ENCODE data around the gene XPNPEP2. TPM values are rescaled to one million over a fixed set of nuclear protein-coding genes. Genes with fewer than 3 reads are reported as not detected.

XPNPEP2 gene
- total and polyA plus RNA-seq, 8 donors, result 0.07 to 1.0 (median 0.20) TPM

DNA sequence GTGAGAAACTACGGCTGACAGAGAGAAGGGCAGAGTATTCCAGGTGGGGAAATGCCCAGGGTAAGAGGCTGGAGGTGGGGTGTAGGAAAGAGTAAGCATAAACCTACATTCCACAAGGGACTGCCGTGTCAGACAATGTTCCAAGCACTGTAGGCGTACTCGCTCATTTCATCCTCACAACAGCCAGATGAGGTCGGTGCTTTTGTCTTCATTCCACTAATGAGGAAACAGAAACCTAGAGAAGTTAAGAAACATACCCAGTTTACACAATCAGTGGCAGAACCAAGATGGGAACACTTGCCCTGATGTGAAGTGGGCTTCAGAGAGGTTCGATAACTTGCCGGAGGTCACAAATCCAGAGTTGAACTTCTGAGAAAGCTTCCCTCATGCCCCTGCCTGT lies 45.6 kb downstream of the XPNPEP2 start:
- intact Hi-C loops (cut with DNase I), result no loop called here

DNA sequence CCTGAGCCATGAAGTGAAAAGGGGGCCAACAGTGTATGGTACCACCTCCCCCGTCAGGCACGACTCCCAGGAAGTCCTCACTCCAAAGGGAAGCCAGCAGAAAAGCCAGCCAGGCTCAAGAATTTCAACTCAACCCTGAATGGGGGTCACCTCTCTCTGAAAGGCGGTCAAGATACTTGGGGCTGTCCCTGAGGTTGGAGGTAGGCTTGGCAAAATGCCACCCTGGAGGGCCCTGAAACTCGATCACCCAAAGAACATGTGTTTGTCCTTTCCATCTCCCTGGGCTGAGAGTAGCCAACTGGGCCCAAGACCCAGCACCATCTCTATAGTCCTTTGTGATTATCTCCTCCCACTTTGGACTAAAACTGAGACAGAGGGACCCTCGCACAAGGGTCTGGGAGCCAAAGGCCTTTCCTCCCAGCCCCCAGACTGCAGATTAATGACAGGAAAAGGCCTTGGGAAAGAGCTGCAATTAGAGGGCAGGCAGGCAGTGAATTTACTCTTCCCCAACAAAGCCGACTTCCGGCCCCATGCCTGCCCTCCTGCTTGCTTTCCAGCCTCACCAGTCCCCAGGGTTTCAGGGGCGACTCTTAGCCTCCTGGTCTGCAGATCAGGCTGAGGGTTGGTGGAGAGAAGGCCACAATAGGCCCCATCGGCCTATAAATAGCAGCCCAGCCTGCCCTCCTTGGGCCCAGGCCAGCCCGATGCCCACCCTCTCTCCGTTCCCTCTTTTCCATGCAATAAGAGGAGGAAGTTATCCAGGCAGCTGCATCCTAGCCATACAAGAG lies 46.6 kb downstream of the XPNPEP2 start:
- 65 to 67% methylated on average over 11 of the region's 11 CpGs for WGBS, 2 donors
- DNase-seq (no peak), FAIRE-seq (no peak), ATAC-seq (no peak)
- Histone ChIP-seq H3K9me3 (no peaks in the 10 kb centered on the region), H3K27me3 (no peaks in the 10 kb centered on the region), H3K4me1 (no peaks in the 10 kb centered on the region), H3K36me3 (no peaks in the 10 kb centered on the region), H3K27ac (no peak overlapping the region), H3K4me3 (no peak overlapping the region)
- intact Hi-C loops (cut with DNase I), result no loop called here
- TF ChIP-seq, protein P1, sequence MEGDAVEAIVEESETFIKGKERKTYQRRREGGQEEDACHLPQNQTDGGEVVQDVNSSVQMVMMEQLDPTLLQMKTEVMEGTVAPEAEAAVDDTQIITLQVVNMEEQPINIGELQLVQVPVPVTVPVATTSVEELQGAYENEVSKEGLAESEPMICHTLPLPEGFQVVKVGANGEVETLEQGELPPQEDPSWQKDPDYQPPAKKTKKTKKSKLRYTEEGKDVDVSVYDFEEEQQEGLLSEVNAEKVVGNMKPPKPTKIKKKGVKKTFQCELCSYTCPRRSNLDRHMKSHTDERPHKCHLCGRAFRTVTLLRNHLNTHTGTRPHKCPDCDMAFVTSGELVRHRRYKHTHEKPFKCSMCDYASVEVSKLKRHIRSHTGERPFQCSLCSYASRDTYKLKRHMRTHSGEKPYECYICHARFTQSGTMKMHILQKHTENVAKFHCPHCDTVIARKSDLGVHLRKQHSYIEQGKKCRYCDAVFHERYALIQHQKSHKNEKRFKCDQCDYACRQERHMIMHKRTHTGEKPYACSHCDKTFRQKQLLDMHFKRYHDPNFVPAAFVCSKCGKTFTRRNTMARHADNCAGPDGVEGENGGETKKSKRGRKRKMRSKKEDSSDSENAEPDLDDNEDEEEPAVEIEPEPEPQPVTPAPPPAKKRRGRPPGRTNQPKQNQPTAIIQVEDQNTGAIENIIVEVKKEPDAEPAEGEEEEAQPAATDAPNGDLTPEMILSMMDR (IDR thresholded peaks at IDR 0.05), result no peak

More for the DNA sequence above, 45.6 kb downstream of the XPNPEP2 start:
- DNase-seq (no peak), ATAC-seq (no peak), FAIRE-seq (no peak)
- H3K36me3 ChIP-seq, result no peaks in the 10 kb centered on the region
- 75 to 79% methylated on average over 7 of the region's 7 CpGs for WGBS, 2 donors
- TF ChIP-seq, protein P1 (IDR thresholded peaks at IDR 0.05), result no peak
- H3K4me3 ChIP-seq, result no peak overlapping the region
- H3K4me1 ChIP-seq, result no peaks in the 10 kb centered on the region
- no peaks in the 10 kb centered on the region for H3K9me3 ChIP-seq
- H3K27ac ChIP-seq, result no peak overlapping the region
- no peaks in the 10 kb centered on the region for H3K27me3 ChIP-seq

DNA sequence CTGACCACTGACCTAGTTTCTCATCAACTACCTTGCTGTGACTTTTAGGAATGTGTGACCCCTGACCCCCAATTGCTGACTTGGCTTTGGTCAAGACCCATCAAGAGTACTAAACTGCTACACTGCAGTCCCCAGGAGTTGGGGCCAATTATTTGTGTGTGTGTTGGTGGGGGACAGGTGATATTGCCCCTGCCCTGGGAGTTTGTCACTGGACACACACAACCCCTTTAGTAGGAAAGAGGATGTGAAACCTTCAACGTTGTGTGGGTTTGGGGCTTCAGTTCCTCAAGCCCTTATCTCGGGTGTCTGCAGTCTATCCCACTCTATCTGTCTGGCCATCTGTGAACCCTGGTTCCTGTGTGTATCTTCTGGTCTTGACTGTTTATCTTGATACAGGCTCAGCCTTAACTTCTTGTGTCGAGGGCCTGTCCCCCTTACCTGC lies 47.5 kb downstream of the XPNPEP2 start:
- H3K4me1 ChIP-seq, result no peaks in the 10 kb centered on the region
- DNase-seq (no peak), ATAC-seq (peak in 1 of 4 donors; percentile 48), FAIRE-seq (no peak)
- H3K36me3 ChIP-seq, result no peaks in the 10 kb centered on the region
- H3K27ac ChIP-seq, result no peak overlapping the region
- WGBS, 2 donors, result 56 to 58% methylated on average over 3 of the region's 3 CpGs
- no peaks in the 10 kb centered on the region for H3K27me3 ChIP-seq
- TF ChIP-seq, protein P1 (IDR thresholded peaks at IDR 0.05), result no peak
- intact Hi-C loops (cut with DNase I), result no loop called here
- H3K4me3 ChIP-seq, result no peak overlapping the region
- H3K9me3 ChIP-seq, result no peaks in the 10 kb centered on the region

DNA sequence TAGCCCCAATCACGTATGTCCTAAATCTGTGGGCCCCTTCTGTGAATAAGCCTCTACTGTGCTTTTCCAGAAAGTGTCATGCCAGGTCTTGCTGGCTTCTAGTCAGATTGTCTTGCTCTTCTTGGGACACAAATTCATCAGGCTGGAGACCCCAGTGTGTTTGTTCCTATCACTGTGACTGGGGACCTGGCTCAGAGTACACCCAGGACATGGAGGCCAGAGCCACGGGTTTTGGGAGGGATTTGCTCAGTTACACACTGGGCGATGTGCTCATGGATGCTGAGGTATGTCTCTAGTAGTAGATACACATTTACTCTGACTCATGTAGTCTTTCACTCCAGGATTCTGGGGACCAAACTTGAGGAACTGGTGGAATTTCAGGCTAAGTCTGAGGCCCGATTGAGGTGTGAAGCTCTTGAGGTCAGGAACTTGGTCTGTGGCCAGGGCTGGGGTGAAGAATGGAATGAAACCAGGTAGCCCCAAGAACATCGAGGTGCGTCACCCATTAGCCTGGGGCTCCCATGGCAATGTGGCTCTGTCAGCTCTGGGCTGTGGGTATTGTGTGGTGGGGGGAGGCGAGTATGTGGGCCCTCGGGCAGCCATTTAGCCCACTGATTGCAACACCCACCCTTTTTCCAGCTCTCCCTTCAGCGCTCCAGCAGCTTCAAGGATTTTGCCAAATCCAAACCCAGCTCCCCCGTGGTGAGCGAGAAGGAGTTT lies 48.7 kb downstream of the XPNPEP2 start:
- Histone ChIP-seq H3K4me1 (no peaks in the 10 kb centered on the region), H3K36me3 (no peaks in the 10 kb centered on the region), H3K27me3 (no peaks in the 10 kb centered on the region), H3K27ac (no peak overlapping the region), H3K4me3 (no peak overlapping the region), H3K9me3 (no peaks in the 10 kb centered on the region)
- ATAC-seq (no peak), FAIRE-seq (no peak), DNase-seq (no peak)
- TF ChIP-seq, protein P1 (IDR thresholded peaks at IDR 0.05), result no peak
- intact Hi-C loops (cut with DNase I), result no loop called here
- WGBS, 2 donors, result 70 to 76% methylated on average over 11 of the region's 11 CpGs

DNA sequence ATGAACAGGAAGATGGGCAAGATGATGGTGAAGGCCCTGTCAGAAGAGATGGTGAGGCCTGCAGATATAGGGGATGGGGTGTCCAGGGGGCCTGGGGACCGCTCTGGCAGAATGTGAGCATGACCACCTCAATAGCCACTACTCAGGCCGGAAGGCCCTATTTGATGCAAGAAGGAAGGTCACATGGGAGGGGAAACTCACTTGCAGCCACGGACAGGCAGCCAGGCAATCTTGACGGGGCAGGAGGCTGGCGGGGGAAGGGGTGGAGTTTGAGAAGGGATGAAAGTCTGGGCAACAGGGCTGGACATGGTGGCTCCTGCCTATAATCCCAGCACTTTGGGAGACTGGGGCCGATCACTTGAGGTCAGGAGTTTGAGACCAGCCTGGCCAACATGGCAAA lies 49.7 kb downstream of the XPNPEP2 start:
- FAIRE-seq (no peak), ATAC-seq (no peak), DNase-seq (no peak)
- TF ChIP-seq, protein P1 (IDR thresholded peaks at IDR 0.05), result no peak
- Histone ChIP-seq H3K9me3 (no peaks in the 10 kb centered on the region), H3K4me3 (no peak overlapping the region), H3K4me1 (no peaks in the 10 kb centered on the region), H3K36me3 (no peaks in the 10 kb centered on the region), H3K27me3 (no peaks in the 10 kb centered on the region), H3K27ac (no peak overlapping the region)
- intact Hi-C loops (cut with DNase I), result no loop called here
- WGBS, 2 donors, result 68 to 77% methylated on average over 6 of the region's 6 CpGs

All from pancreas (tissue), 10 donors.